ENCODE data around the gene NELL2.

DNA sequence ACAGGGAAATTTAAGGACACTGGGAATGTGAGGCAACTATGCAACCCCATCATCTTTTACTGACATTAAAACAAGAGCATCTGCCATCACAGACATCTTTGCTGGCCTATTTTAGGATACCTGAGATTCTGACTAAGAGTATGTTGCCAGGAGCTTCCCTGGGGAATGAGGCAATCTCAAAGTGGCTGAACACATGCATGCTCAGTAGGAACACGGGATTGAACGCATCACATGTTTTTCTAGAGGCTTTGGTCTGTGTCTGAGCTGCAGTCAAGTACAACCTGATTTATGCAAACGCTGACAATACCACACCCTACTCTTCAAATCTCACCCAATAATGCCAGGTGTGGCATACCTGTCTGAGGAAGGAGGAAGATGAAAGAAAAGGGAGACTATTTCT, 416.5 kb downstream of the NELL2 start:
- TF ChIP-seq EZH2 (IDR thresholded peaks at IDR 0.05), result no peak
- TF ChIP-seq POLR2AphosphoS5 (IDR thresholded peaks at IDR 0.05; ENCODE audit: borderline replicate concordance, low read depth, low read length), result no peak

Measured in SK-N-MC (cell line).